Fibroblast of skin of back (primary cell): ENCODE measurements around the gene KIAA0319L.

Source experiments
- DNase-seq: peaks from one replicate; pipeline ENCODE4 v3.0.0-alpha.2; 2013

Gene KIAA0319L

DNA sequence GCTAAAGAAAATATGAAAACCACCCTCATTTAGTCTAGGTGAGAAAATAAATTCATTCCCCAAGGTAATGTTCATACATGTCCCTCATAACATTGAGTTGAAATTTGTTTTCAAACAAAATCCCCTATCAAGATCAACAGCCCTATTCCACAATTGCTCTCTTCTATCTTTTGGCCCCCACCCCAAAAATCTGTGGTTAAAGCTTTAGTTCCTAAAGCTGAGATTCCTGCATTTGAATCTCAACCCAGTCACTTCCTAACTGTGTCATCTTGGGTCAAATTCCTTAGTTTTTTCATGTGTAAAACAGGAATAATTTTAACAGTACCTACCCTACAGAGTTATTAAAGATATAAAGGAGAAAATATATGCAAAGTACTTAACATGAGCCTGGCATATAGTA lies 22.0 kb downstream of the KIAA0319L start:
- no peak for DNase-seq

DNA sequence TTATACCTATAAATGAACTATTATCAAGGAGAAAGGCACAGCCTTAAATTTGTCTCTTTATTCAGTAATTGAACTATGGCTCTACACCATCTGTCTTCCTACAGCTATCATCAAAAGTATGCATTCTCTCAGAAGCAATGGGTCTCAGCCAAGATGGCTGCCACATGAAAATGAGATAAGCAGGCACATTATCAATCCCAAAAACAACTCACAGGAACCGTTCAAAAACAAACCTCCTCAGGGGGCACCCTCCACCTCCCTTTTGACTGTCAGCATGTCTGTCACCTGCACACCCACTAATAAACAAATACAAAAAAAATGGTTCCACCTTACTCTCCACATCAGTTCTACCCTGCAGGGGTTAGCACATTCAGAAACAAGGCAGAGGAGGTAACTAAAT lies 23.6 kb downstream of the KIAA0319L start:
- no peak for DNase-seq

DNA sequence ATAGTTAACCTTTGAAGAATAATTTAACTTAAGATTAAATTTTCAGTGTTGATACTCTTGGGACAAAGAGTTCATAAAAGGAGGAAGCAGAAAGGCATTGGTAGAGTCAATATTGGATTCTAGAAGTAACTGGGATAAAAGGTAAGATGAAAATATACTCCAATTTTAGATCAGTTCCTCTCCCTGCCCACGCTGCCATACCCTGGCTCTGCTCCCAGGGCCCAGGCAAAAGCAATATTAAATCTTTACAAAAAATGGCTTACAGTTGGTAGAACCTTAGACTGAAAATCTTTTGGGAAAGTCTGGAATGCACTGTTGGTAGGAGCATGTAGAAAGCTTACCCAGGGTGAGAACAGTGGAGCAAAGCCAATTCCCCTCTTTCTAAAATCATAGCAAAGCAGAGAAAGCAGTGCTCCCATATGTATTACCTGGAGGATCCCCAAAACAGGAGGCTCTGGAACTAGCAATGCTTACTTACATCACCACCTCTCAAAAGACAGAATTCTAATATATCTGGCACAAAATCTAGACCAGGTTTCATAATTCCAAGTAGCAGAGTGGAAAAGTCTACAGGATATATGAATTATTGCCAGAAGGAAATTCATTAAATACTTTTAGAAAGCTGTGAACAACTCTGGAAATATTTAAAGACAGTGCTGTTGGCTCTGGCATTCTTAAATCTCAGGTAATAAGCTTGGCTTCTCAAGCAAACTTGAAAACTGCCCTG lies 24.5 kb downstream of the KIAA0319L start:
- peak; percentile 13 for DNase-seq

GRCh38 chr1:35531368-35531767 lies 25.8 kb downstream of the KIAA0319L start:
- no peak for DNase-seq

DNA sequence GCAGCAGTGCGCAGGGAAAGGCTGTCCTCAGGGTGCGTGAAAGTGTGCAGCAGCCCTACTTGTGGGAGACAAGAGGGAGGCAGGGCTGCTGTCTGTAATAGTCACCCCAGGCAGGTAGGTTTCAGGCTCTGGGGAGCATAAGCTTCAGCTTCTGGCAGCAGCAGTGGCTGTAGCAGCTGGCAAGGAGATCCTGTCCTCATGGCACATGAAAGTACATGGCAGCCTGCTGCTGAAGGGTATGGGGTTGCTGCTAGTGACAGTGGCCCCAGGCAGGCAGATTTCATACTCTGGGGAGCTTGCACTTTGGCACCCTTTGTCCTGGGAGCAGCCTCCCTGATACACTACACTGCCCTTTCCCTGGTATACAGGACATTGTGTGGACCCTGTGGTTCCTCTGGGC lies 26.3 kb downstream of the KIAA0319L start:
- DNase-seq: no peak

GRCh38 chr1:35530168-35530567 lies 27.0 kb downstream of the KIAA0319L start:
- DNase-seq: no peak

- no peak for DNase-seq
Measured at GRCh38 chr1:35524106-35524505, 33.1 kb downstream of the KIAA0319L start.

DNA sequence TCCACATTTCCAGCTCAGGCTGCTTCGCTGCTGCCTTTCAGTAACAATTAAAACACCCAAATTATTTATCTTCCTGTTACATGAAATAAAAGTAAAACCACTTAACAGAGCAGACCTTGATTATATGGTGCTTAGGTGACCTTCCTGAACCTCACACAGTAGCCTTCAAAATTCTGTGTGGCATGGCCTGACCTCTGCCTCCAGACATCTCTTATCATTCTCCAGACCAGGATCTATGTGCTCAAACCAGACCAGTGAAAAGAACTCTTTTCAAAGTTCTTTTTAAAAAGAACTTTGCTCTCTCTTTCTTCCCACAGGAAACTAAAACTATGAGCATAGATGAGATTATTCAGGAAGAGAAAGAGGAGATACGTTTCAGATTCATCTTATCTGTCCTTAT lies 37.8 kb downstream of the KIAA0319L start:
- no peak for DNase-seq

GRCh38 chr1:35518183-35518582 lies 39.0 kb downstream of the KIAA0319L start:
- DNase-seq: no peak

GRCh38 chr1:35511305-35511704 lies 45.9 kb downstream of the KIAA0319L start:
- DNase-seq: no peak

- DNase-seq: no peak
Measured at GRCh38 chr1:35509558-35509957, 47.6 kb downstream of the KIAA0319L start.

DNA sequence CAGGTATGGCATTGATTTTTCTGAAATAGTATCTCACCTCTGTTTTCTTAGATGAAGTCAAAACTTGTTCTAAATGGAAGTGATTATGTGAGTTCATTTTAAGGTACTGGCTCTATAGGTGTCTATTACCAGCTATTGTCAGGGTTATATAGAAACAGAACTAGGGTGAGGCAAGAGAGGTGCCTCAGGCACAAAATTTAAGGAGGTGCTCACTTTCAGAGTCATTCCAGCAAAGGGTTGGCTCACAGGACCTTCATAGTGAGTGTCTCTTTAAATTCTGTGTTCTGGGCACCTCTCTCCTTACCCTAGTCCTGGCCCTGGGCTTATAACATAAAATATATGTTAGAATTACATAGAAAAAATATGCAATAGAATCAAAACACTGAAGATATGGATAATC lies 49.3 kb downstream of the KIAA0319L start:
- DNase-seq: no peak

- DNase-seq: no peak
Measured at GRCh38 chr1:35506960-35507912, 50.0 kb downstream of the KIAA0319L start.

DNA sequence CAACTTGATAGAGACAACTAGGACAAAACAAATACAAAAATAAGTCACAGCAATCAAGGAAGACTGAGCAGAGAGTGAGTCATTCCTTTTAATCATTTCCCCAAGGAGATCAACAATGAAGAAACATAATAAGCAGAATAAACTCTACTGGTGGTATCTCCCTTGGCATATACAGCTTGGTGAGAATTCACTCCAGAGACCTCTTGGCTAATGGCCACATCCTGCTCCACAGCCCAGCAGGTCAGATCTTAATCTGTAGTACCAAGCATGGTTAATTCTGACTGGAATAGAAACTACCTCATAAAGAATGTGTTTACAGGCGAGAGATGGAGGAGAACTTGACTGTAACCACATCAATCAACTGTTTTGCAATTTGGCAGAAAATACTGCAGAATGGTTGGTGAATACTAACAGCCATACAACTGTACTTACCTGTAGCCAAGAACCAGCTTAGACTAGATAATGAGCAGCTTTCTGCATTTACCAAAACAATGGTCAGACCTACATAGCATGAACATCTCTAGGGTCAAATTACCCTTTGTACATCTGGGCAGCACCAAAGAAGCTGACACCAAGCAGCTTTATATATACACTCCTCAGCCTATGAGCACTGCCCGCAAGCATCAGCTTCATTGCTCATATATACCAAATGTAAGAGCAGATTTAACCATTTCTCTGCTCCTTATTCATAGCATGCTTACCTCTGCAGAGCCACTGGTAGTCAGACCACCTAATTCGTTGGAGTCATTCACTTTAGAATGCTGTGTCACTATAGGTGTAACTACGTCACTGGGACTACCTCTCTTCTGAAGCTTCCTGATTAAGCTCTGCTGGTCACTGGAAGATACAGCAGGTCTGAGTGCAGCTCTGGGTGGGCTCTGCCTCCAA lies 51.0 kb downstream of the KIAA0319L start:
- DNase-seq: peak; percentile 79

DNA sequence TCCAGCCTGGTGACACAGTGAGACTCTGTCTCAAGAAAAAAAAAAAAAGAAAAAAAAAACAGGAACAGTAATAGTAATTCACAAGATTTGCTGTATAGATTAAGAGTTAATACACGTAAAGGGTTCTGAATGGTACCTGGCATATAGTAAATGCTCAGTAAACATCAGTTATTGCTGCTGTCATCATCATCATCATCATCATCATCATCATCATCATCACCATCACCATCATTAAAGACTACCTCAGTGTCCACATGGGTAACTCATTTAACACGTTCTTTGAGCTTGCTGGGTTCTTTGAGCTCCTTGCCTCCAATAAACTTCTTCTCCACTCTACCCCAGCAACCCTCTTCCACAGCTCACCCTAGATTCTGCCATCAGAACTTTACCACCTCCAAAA lies 55.0 kb downstream of the KIAA0319L start:
- no peak for DNase-seq

DNA sequence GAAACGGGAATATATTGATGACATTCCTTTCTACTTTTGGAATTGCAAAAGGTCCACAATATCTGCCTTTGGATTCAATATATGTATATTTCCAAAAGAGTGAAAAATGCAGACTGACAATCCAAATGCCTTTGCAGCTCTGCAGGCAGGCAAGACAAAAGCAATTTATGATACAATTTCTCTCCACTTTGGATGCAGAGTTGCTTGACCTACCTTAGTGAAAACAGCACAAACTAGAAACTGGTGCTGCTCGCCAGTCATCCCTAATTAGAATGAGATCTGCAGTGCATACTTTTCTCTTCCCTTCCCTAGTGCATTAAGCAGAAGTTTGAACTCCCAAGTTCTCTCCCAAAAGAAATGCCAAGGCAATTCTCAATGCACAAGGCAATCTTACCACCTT lies 56.8 kb downstream of the KIAA0319L start:
- no peak for DNase-seq

- DNase-seq: no peak
Measured at GRCh38 chr1:35499652-35500176, 57.5 kb downstream of the KIAA0319L start.

DNA sequence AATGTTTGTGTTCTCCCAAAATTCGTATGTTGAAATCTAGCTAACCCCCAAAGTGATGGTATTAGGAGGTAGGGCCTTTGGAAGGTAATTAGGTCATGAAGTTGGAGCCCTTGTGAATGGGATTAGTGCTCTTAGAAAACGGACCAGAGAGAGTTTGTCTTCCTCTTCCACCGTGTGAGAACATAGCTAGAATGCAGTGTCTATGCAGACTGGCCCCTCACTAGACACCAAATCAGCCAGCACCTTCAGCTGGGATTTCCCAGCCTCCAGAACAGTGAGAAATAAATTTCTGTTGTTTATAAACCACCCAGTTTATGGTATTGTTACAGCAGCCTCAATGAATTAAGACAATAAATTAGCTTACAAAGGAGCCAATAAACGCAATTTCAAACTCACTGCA lies 58.0 kb downstream of the KIAA0319L start:
- DNase-seq: no peak

DNA sequence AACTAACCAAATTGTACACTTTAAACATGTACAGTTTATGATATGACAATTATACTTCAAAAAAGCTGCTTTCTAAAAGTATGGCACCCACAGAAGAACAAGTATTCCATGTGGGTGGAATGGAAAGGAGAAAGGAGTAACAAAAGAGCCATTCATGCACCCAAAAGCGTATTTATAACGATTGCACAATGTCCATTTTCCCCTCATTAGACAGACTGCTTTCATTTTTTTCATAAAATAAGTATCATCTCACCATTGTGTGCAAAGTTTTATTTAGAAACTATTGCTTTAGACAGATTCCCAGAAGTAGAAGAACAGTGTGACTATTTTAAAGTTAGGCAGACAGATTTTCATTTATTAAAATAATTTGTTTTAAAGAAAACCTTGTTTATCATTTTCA lies 59.6 kb downstream of the KIAA0319L start:
- DNase-seq: no peak

DNA sequence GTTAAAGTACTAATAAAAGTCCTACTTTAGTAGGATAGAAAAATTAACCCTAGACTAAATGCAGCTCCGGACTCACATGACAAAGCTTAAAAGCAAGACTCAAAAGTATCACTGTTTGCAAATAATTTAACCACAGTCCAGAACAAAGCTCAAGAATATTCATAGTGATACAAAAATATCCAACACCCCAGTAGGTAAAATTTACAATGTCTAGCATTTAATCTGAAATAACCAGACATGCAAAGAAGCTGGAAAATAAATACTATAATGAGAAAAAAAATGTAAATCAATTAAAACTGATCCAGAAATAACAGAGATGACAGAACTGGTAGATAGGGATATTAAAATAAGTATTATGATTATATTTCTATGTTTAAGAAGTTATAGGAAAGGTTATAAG lies 67.0 kb downstream of the KIAA0319L start:
- no peak for DNase-seq

GRCh38 chr1:35488336-35488735 lies 68.9 kb downstream of the KIAA0319L start:
- no peak for DNase-seq

DNA sequence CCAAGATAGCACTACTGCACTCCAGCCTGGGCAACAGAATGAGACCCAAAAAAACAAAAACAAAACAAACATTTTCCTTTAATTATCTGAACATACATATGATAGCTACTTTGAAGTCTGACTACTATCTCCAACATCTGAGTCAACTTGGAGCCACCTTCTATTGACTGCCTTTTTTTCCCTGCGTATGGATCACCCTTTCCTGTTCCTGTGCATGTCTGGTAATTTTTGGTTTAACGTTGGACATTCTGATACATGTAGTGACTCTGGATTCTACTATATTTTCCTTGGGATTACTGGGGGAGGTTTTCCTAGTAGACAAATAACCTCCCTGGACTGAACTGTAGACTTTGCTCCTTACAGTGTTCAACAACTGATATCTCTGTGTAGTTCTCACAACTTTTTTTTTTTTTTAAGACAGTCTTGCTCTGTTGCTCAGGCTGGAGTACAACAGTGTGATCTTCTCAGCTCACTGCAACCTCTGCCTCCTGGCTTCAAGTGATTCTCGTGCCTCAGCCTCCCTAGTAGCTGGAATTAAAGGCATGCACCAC lies 70.3 kb downstream of the KIAA0319L start:
- no peak for DNase-seq
